Panc1 (cell line): Measurements from ENCODE around the gene RORC.

ENCODE experiments used
- CTCF ChIP-seq: fragments of 450-650 bp; IDR thresholded peaks from 2 replicates; pipeline ENCODE4 v1.5.1; 2017; ENCODE audit warnings: mild to moderate bottlenecking
- TCF7L2 ChIP-seq: IDR thresholded peaks from 2 replicates; pipeline ENCODE4 v1.6.1; 2011; ENCODE audit warnings: mild to moderate bottlenecking, low read depth, low read length, inconsistent platforms

GRCh38 chr1:151875419-151876097 lies 44.0 kb upstream of the RORC start:
- no peak for TF ChIP-seq CTCF
- no peak for TF ChIP-seq TCF7L2
